Superior temporal gyrus (tissue), 1 donor: ENCODE measurements around the gene ZFC3H1.
"Not testable (repeated sequence)": the region's sequence is repeated elsewhere in the genome, so short reads cannot be mapped to it uniquely, and the experiment has no call there.

ENCODE experiments used
- DNase-seq: peaks from one replicate; pipeline ENCODE4 v3.0.0-alpha.2; 2016; ENCODE audit errors: extremely low spot score

The ZFC3H1 gene

GRCh38 chr12:71582925-71583324 is 80.7 kb downstream of the ZFC3H1 start:
- DNase-seq: no peak

- DNase-seq: no peak
These were observed 82.4 kb downstream of the ZFC3H1 start for GRCh38 chr12:71581206-71581605.

GRCh38 chr12:71578694-71579258 is 84.9 kb downstream of the ZFC3H1 start:
- no peak for DNase-seq

- no peak for DNase-seq
These were observed 87.2 kb downstream of the ZFC3H1 start for GRCh38 chr12:71576496-71576895.

GRCh38 chr12:71569885-71570284 is 93.8 kb downstream of the ZFC3H1 start:
- DNase-seq: not testable (repeated sequence)

- no peak for DNase-seq
These were observed 96.1 kb downstream of the ZFC3H1 start for GRCh38 chr12:71567537-71567936.

- no peak for DNase-seq
These were observed 97.0 kb downstream of the ZFC3H1 start for GRCh38 chr12:71566655-71567054.

GRCh38 chr12:71565535-71565934 is 98.1 kb downstream of the ZFC3H1 start:
- DNase-seq: no peak

GRCh38 chr12:71562676-71563595 is 100.7 kb downstream of the ZFC3H1 start:
- no peak for DNase-seq
